Measurements from ENCODE around the gene CYP2W1. TPM values are rescaled to one million over a fixed set of nuclear protein-coding genes. Genes with fewer than 3 reads are reported as not detected.

CYP2W1 gene
- total RNA-seq, 1 donor from 2014 or later: not detected

DNA sequence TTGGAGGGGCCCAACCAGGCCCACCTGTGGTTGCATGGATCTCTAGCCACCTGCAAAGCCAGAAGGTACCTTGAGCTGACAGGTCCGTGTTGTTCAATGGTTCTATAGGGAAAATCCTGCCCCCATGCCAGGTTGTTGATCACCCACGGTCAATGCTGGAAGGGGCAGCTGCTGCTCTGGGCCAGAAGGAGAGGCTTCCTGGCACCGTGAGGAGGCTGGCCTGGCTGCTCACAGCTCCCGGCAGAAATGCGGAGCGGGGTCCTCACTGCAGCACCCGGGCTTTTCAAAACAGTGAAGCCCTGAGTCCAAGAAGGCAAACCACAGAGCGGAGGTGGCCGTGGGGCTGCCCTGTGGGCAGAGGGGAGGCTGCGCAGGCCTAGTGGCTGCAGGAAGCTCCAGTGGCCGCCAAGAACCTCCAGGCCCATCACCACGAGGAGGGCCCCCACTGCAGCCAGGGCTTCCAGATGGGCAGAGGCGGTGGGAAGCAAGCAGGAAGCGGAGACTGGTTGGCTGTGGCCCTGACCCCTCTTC, 36.3 kb downstream of the CYP2W1 start:
- Histone ChIP-seq H3K9ac (no peak overlapping the region), H3K4me2 (no peak overlapping the region), H2AFZ (replicated peaks) (no peak overlapping the region), H3K9me3 (ENCODE audit: low read depth) (no peaks in the 10 kb centered on the region), H3K27me3 (no peaks in the 10 kb centered on the region), H3K4me1 (peaks cover 5% of the 10 kb centered on the region), H4K20me1 (ENCODE audit: low read depth) (peaks cover 33% of the 10 kb centered on the region), H3K79me2 (ENCODE audit: low read depth) (peaks cover 32% of the 10 kb centered on the region), H3K36me3 (no peaks in the 10 kb centered on the region), H3F3A (ENCODE audit: low read depth) (no peaks in the 10 kb centered on the region), H3K4me3 (no peak overlapping the region), H3K27ac (no peak overlapping the region)
- no peak for TF ChIP-seq EZH2phosphoT487 (IDR thresholded peaks at IDR 0.05)
- TF ChIP-seq, protein P1, sequence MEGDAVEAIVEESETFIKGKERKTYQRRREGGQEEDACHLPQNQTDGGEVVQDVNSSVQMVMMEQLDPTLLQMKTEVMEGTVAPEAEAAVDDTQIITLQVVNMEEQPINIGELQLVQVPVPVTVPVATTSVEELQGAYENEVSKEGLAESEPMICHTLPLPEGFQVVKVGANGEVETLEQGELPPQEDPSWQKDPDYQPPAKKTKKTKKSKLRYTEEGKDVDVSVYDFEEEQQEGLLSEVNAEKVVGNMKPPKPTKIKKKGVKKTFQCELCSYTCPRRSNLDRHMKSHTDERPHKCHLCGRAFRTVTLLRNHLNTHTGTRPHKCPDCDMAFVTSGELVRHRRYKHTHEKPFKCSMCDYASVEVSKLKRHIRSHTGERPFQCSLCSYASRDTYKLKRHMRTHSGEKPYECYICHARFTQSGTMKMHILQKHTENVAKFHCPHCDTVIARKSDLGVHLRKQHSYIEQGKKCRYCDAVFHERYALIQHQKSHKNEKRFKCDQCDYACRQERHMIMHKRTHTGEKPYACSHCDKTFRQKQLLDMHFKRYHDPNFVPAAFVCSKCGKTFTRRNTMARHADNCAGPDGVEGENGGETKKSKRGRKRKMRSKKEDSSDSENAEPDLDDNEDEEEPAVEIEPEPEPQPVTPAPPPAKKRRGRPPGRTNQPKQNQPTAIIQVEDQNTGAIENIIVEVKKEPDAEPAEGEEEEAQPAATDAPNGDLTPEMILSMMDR (IDR thresholded peaks at IDR 0.05): no peak
- TF ChIP-seq EZH2 (IDR thresholded peaks at IDR 0.05): no peak
- H3K27ac Mint-ChIP-seq: no peak overlapping the region
- peaks cover 22% of the 10 kb centered on the region for H3K36me3 Mint-ChIP-seq
- no peak overlapping the region for H3K4me3 Mint-ChIP-seq
- H3K4me1 Mint-ChIP-seq: peaks cover 11% of the 10 kb centered on the region
- peaks cover 11% of the 10 kb centered on the region for H3K9me3 Mint-ChIP-seq
- DNase-seq (ENCODE audit: low spot score): no peak
- peaks cover 2% of the 10 kb centered on the region for H3K27me3 Mint-ChIP-seq (ENCODE audit: insufficient read depth, low read depth)

DNA sequence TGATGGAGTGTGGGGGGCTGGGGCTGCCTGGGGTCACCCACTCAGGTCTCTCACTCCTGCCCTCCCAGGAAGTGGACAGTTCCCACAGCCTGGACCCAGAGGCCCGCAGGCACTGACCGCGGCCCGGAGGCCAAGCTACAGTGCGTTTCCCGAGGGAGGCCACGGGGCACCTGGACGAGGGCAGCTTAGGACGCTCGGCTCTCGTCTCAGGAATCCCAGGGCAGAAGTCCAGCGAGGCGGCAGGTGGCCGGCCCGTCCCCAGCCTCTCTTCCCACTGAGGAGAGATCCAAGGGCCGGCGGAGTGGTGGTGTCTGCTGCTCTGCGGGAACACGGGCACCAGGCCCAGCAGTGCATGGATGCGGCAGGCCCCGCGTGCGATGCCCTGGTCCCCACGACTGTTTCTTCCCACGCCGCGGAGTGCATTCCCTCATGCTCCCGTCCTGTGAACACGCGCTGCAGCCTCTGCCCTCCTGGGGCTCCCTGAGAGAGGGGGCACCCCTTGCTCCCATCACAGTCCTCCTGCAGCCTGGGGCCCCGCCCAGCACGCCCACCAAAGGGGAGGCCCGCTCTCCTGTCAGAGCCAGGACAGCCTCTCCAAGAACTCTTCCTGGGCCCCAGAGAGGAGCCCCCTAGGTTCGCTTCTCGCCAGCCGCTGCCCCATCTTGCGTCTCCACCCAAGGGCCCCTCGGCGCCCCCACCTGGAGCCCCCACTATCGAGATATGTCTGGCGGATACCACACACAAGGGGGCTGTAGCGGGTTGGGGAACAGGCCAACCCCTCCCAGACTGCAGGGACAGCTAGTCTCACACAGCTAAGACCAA, 37.0 kb downstream of the CYP2W1 start:
- no peak for TF ChIP-seq EZH2phosphoT487 (IDR thresholded peaks at IDR 0.05)
- TF ChIP-seq, protein P1 (IDR thresholded peaks at IDR 0.05): no peak
- no peak for TF ChIP-seq EZH2 (IDR thresholded peaks at IDR 0.05)

DNA sequence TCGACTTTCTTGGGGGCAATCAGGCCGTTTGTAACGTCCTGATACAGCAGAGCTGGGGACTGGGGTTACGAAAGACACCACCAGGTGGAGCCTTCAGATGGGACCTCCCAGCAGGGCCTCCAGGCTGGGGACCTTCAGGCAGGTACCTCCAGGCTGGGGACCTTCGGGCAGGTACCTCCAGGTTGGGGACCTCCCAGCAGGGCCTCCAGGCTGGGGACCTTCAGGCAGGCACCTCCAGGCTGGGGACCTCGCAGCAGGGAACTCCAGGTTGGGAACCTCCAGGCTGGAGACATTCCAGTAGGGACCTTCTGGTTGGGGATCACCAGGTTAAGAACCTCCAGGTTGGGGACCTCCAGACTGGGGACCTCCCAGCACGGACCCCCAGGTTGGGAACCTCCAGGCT, 37.9 kb downstream of the CYP2W1 start:
- H3K9me3 Mint-ChIP-seq: peaks cover 11% of the 10 kb centered on the region
- no peaks in the 10 kb centered on the region for H3K27me3 ChIP-seq

More for the DNA sequence above, 37.0 kb downstream of the CYP2W1 start:
- H3K27ac Mint-ChIP-seq: no peak overlapping the region
- Histone ChIP-seq H3K36me3 (no peaks in the 10 kb centered on the region), H3K9ac (no peak overlapping the region), H3K4me3 (no peak overlapping the region), H3K4me1 (peaks cover 5% of the 10 kb centered on the region), H3K4me2 (no peak overlapping the region), H3K27ac (no peak overlapping the region), H3K27me3 (no peaks in the 10 kb centered on the region), H3F3A (ENCODE audit: low read depth) (no peaks in the 10 kb centered on the region), H2AFZ (replicated peaks) (no peak overlapping the region), H4K20me1 (ENCODE audit: low read depth) (peaks cover 33% of the 10 kb centered on the region), H3K79me2 (ENCODE audit: low read depth) (peaks cover 39% of the 10 kb centered on the region), H3K9me3 (ENCODE audit: low read depth) (no peaks in the 10 kb centered on the region)
- H3K9me3 Mint-ChIP-seq: peaks cover 11% of the 10 kb centered on the region
- no peak for DNase-seq (ENCODE audit: low spot score)
- H3K27me3 Mint-ChIP-seq (ENCODE audit: insufficient read depth, low read depth): peaks cover 2% of the 10 kb centered on the region
- peaks cover 22% of the 10 kb centered on the region for H3K36me3 Mint-ChIP-seq
- H3K4me1 Mint-ChIP-seq: peaks cover 11% of the 10 kb centered on the region
- H3K4me3 Mint-ChIP-seq: no peak overlapping the region

More for the DNA sequence above, 37.9 kb downstream of the CYP2W1 start:
- H3F3A ChIP-seq (ENCODE audit: low read depth): no peaks in the 10 kb centered on the region
- H3K27ac Mint-ChIP-seq: no peak overlapping the region
- H4K20me1 ChIP-seq (ENCODE audit: low read depth): peaks cover 33% of the 10 kb centered on the region
- H2AFZ ChIP-seq (replicated peaks): no peak overlapping the region
- TF ChIP-seq, protein P1 (IDR thresholded peaks at IDR 0.05): no peak
- TF ChIP-seq EZH2phosphoT487 (IDR thresholded peaks at IDR 0.05): no peak
- no peak for TF ChIP-seq EZH2 (IDR thresholded peaks at IDR 0.05)
- peaks cover 22% of the 10 kb centered on the region for H3K36me3 Mint-ChIP-seq
- no peak overlapping the region for H3K9ac ChIP-seq
- no peak for DNase-seq (ENCODE audit: low spot score)
- no peaks in the 10 kb centered on the region for H3K9me3 ChIP-seq (ENCODE audit: low read depth)
- peaks cover 2% of the 10 kb centered on the region for H3K27me3 Mint-ChIP-seq (ENCODE audit: insufficient read depth, low read depth)
- no peaks in the 10 kb centered on the region for H3K36me3 ChIP-seq
- H3K27ac ChIP-seq: no peak overlapping the region
- no peaks in the 10 kb centered on the region for H3K4me1 ChIP-seq
- H3K4me3 Mint-ChIP-seq: no peak overlapping the region
- peaks cover 13% of the 10 kb centered on the region for H3K4me1 Mint-ChIP-seq
- H3K4me2 ChIP-seq: no peak overlapping the region
- H3K79me2 ChIP-seq (ENCODE audit: low read depth): peaks cover 47% of the 10 kb centered on the region
- H3K4me3 ChIP-seq: no peak overlapping the region
